PC-9 (cell line): ENCODE measurements around the gene MYH11. TPM values are rescaled to one million over a fixed set of nuclear protein-coding genes. Genes with fewer than 3 reads are reported as not detected.

Experiments
- BruUV-seq: library from RNA; stranded (reverse); fragments of 400-500 nt; replicated peaks from 2 replicates; lab custom pipeline; 2021; lab: Mats Ljungman, UMichigan
- CTCF ChIA-PET: fragments of 300-600 bp; sonication (Branson Sonifier 250); formaldehyde crosslinking; loops from one replicate; lab custom pipeline; 2022; ENCODE audit warnings: antibody characterized with exemption; lab: Charles Lee
- POLR2A ChIA-PET: fragments of 300-600 bp; sonication (Branson Sonifier 250); formaldehyde crosslinking; loops from one replicate; lab custom pipeline; 2022; ENCODE audit warnings: antibody characterized with exemption; ENCODE audit not compliant: unreplicated experiment; lab: Charles Lee
- DNase-seq, 2 experiments: peaks; one replicate each; pipeline versions ENCODE4 v3.0.0 to v3.0.0-alpha.2; 2015 to 2022; ENCODE audit warnings: mixed read lengths in 1 of 2
- H2AFZ ChIP-seq: fragments of 200-600 bp; sonication (generic); 2 replicates; pipeline ENCODE4 v1.8.1; 2017; ENCODE audit warnings: antibody characterized with exemption
- H3F3A ChIP-seq: fragments of 200-600 bp; sonication (generic); 2 replicates; pipeline ENCODE4 v1.8.1; 2017; ENCODE audit warnings: antibody characterized with exemption, mild to moderate bottlenecking, low read depth; ENCODE audit not compliant: insufficient read depth
- H3K27ac ChIP-seq: fragments of 200-600 bp; sonication (generic); 2 replicates; pipeline ENCODE4 v1.6.1; 2016; ENCODE audit warnings: mixed run types
- H3K27me3 ChIP-seq: fragments of 200-600 bp; sonication (generic); 2 replicates; pipeline ENCODE4 v1.6.1; 2016; ENCODE audit warnings: low read depth, mixed run types; ENCODE audit not compliant: insufficient read depth
- H3K36me3 ChIP-seq: fragments of 200-600 bp; sonication (generic); 2 replicates; pipeline ENCODE4 v1.6.1; 2016; ENCODE audit warnings: low read depth, mixed run types
- H3K4me1 ChIP-seq: fragments of 200-600 bp; sonication (generic); replicated peaks from 2 replicates; pipeline ENCODE4 v1.6.1; 2016; ENCODE audit warnings: mixed run types; ENCODE audit not compliant: insufficient read depth
- H3K4me2 ChIP-seq: fragments of 200-600 bp; sonication (generic); 2 replicates; pipeline ENCODE4 v1.6.1; 2017; ENCODE audit warnings: mixed run types
- H3K4me3 ChIP-seq: fragments of 200-600 bp; sonication (generic); 2 replicates; pipeline ENCODE4 v1.6.1; 2016; ENCODE audit warnings: mixed run types
- H3K79me2 ChIP-seq: fragments of 200-600 bp; sonication (generic); 2 replicates; pipeline ENCODE4 v1.6.1; 2017; ENCODE audit warnings: low read depth, mixed run types
- H3K9me2 ChIP-seq: fragments of 200-600 bp; sonication (generic); 2 replicates; pipeline ENCODE4 v1.8.1; 2017; ENCODE audit warnings: mild to moderate bottlenecking; ENCODE audit not compliant: insufficient read depth
- H3K9me3 ChIP-seq: fragments of 200-600 bp; sonication (generic); 2 replicates; pipeline ENCODE4 v1.8.1; 2016; ENCODE audit warnings: low read depth; ENCODE audit not compliant: insufficient read depth
- H4K20me1 ChIP-seq: fragments of 200-600 bp; sonication (generic); 2 replicates; pipeline ENCODE4 v1.8.1; 2017; ENCODE audit not compliant: insufficient read depth
- EZH2 ChIP-seq: fragments of 200-600 bp; sonication (generic); IDR thresholded peaks from 2 replicates; pipeline ENCODE4 v1.8.0; 2017; ENCODE audit warnings: antibody characterized with exemption, low read depth
- intact Hi-C: fragments of 100-400 bp; cut with micrococcal nuclease; formaldehyde crosslinking; loops from one replicate; pipeline ENCODE4 v1.10.0; 2022; ENCODE audit not compliant: unreplicated experiment
- total RNA-seq: library from RNA; stranded (reverse); gene quantifications from 2 replicates; pipeline ENCODE4 v1.2.3, GENCODE V29; 2021
- TF ChIP-seq, protein P1 (sequence below): fragments of 200-600 bp; sonication (generic); conservative IDR thresholded peaks from 2 replicates; pipeline ENCODE4 v1.6.1; 2017; ENCODE audit warnings: mixed run types, antibody characterized with exemption, mild to moderate bottlenecking, moderate library complexity

The MYH11 gene
- total RNA-seq, 1 experiment from 2014 or later, result 0.11 TPM

GRCh38 chr16:15882563-15882962 is 25.7 kb upstream of the MYH11 start:
- ChIA-PET CTCF (no interaction called here), POLR2A (no interaction called here)
- Histone ChIP-seq H3K27ac (0 out of 2 replicates have a peak overlapping the region, but pooled peaks have one; percentile 96), H3K4me3 (no peak overlapping the region), H3K4me2 (no peak overlapping the region), H3K27me3 (no peaks in the 10 kb centered on the region), H3K36me3 (peaks cover 44% of the 10 kb centered on the region), H3K79me2 (peaks cover 86% of the 10 kb centered on the region), H3K9me2 (no peaks in the 10 kb centered on the region), H2AFZ (no peak overlapping the region), H4K20me1 (no peaks in the 10 kb centered on the region), H3K9me3 (no peaks in the 10 kb centered on the region), H3K4me1 (peaks cover 60% of the 10 kb centered on the region), H3F3A (peaks cover 44% of the 10 kb centered on the region)
- no peak for TF ChIP-seq EZH2
- TF ChIP-seq, protein P1, sequence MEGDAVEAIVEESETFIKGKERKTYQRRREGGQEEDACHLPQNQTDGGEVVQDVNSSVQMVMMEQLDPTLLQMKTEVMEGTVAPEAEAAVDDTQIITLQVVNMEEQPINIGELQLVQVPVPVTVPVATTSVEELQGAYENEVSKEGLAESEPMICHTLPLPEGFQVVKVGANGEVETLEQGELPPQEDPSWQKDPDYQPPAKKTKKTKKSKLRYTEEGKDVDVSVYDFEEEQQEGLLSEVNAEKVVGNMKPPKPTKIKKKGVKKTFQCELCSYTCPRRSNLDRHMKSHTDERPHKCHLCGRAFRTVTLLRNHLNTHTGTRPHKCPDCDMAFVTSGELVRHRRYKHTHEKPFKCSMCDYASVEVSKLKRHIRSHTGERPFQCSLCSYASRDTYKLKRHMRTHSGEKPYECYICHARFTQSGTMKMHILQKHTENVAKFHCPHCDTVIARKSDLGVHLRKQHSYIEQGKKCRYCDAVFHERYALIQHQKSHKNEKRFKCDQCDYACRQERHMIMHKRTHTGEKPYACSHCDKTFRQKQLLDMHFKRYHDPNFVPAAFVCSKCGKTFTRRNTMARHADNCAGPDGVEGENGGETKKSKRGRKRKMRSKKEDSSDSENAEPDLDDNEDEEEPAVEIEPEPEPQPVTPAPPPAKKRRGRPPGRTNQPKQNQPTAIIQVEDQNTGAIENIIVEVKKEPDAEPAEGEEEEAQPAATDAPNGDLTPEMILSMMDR, result no peak
- no peak for DNase-seq
- no TSS peak for BruUV-seq
- intact Hi-C loops, result no loop called here

DNA sequence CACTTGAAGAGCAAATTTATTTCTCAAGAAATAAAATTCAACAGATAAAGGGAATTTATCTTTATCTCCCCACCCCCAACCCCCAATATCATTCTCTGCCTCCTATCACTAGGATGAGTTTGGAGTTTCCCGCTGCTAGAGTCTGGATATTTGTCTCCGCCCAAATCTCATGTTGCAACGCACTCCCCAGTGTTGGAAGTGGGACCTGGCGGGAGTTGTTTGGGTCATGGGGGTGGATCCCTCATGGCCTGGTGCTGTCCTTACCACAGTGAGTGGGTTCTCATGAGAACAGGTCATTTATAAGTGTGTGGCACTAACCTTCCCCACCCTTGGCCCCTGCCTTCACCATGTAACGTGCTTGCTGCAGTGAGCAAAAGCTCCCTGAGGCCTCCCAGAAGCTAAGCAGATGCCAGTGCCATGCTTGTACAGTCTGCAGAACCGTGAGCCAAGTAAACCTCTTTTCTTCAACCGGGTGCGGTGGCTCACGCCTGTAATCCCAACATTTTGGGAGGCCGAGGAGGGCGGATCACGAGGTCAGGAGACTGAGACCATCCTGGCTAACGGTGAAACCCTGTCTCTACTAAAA is 25.1 kb upstream of the MYH11 start:
- Histone ChIP-seq H3K27ac (peak overlapping the region; percentile 96; the same call in 1 of the 2 replicates), H3K9me2 (no peaks in the 10 kb centered on the region), H2AFZ (no peak overlapping the region), H4K20me1 (no peaks in the 10 kb centered on the region), H3F3A (peaks cover 51% of the 10 kb centered on the region), H3K9me3 (no peaks in the 10 kb centered on the region), H3K4me2 (no peak overlapping the region), H3K79me2 (peaks cover 85% of the 10 kb centered on the region), H3K27me3 (no peaks in the 10 kb centered on the region), H3K4me1 (peaks cover 59% of the 10 kb centered on the region), H3K4me3 (no peak overlapping the region), H3K36me3 (peaks cover 51% of the 10 kb centered on the region)
- DNase-seq, result no peak
- no peak for TF ChIP-seq EZH2
- TF ChIP-seq, protein P1, result no peak
- no TSS peak for BruUV-seq
- intact Hi-C loops, result no loop called here
- POLR2A ChIA-PET, result no interaction called here
- CTCF ChIA-PET, result no interaction called here

- Histone ChIP-seq H3K27ac (peak overlapping the region; percentile 96), H3K36me3 (peaks cover 45% of the 10 kb centered on the region), H3K4me2 (peak overlapping the region; percentile 50), H3K9me2 (no peaks in the 10 kb centered on the region), H3K27me3 (no peaks in the 10 kb centered on the region), H3K4me3 (no peak overlapping the region), H3K79me2 (peaks cover 73% of the 10 kb centered on the region), H3K4me1 (peaks cover 47% of the 10 kb centered on the region), H4K20me1 (no peaks in the 10 kb centered on the region), H3F3A (peaks cover 57% of the 10 kb centered on the region), H2AFZ (no peak overlapping the region), H3K9me3 (no peaks in the 10 kb centered on the region)
- no peak for DNase-seq
- intact Hi-C loops, result no loop called here
- POLR2A ChIA-PET, result interaction anchor here (0.7 to 1.2 kb wide), 2 partner anchors 87 to 149 kb away, joined by 4 to 8 read pairs; no protein-coding TSS in a partner anchor
- CTCF ChIA-PET, result no interaction called here
- TF ChIP-seq, protein P1, result no peak
- TF ChIP-seq EZH2, result no peak
- BruUV-seq, result no TSS peak
Observed at GRCh38 chr16:15880434-15881308, 23.8 kb upstream of the MYH11 start.
